NCI-H187 (cell line): ENCODE measurements around the gene EDN3.

ENCODE experiments used
- DNase-seq, 2 experiments: peaks; one replicate each; lab custom pipeline; 2025; lab: John Stamatoyannopoulos, UW

Gene EDN3

GRCh38 chr20:59300333-59301081 lies at the start of gene EDN3:
EDN3 (plus strand) TSS chr20:59300611; CDS start chr20:59300813, 202 bp downstream.
- DNase-seq, result no peak

- DNase-seq, result no peak
Measured at GRCh38 chr20:59253325-59253724, 47.1 kb upstream of the EDN3 start.

- DNase-seq, result no peak
Measured at GRCh38 chr20:59253779-59254319, 46.6 kb upstream of the EDN3 start.

- DNase-seq, result no peak
Measured at GRCh38 chr20:59255256-59255655, 45.2 kb upstream of the EDN3 start.

GRCh38 chr20:59258221-59258621 lies 42.2 kb upstream of the EDN3 start:
- no peak for DNase-seq

GRCh38 chr20:59259946-59260345 lies 40.5 kb upstream of the EDN3 start:
- DNase-seq, result no peak

GRCh38 chr20:59265298-59265697 lies 35.1 kb upstream of the EDN3 start:
- DNase-seq, result no peak

- no peak for DNase-seq
Measured at GRCh38 chr20:59268870-59269269, 31.5 kb upstream of the EDN3 start.

- no peak for DNase-seq
Measured at GRCh38 chr20:59269411-59270025, 30.9 kb upstream of the EDN3 start.

- DNase-seq, result no peak
Measured at GRCh38 chr20:59270380-59270779, 30.0 kb upstream of the EDN3 start.

GRCh38 chr20:59273739-59274357 lies 26.6 kb upstream of the EDN3 start:
- DNase-seq, result no peak

GRCh38 chr20:59276938-59277337 lies 23.5 kb upstream of the EDN3 start:
- DNase-seq, result no peak

- no peak for DNase-seq
Measured at GRCh38 chr20:59284470-59284869, 15.9 kb upstream of the EDN3 start.

- no peak for DNase-seq
Measured at GRCh38 chr20:59289994-59290393, 10.4 kb upstream of the EDN3 start.

- DNase-seq, result no peak
Measured at GRCh38 chr20:59291740-59292383, 8.5 kb upstream of the EDN3 start.

GRCh38 chr20:59295531-59295930 lies 4.9 kb upstream of the EDN3 start:
- no peak for DNase-seq

GRCh38 chr20:59297686-59298085 lies 2.7 kb upstream of the EDN3 start:
- no peak for DNase-seq

- no peak for DNase-seq
Measured at GRCh38 chr20:59299945-59300332, 472 bp upstream of the EDN3 start.

GRCh38 chr20:59301343-59302007 lies 1.1 kb downstream of the EDN3 start:
- DNase-seq, result no peak

- no peak for DNase-seq
Measured at GRCh38 chr20:59305908-59306655, 5.7 kb downstream of the EDN3 start.

- DNase-seq, result no peak
Measured at GRCh38 chr20:59307270-59307669, 6.9 kb downstream of the EDN3 start.
